Neutrophil (primary cell): ENCODE measurements around the gene OCIAD2.
A peak's percentile ranks its signal among the peaks of the same experiment; 100 is the strongest.

Source experiments
- H3K27ac ChIP-seq: fragments of 200-600 bp; sonication (generic); 2 replicates; pipeline ENCODE4 v1.5.1; 2016; ENCODE audit warnings: mild to moderate bottlenecking, moderate library complexity
- H3K27me3 ChIP-seq: fragments of 200-600 bp; sonication (generic); 2 replicates; pipeline ENCODE4 v1.6.0; 2016; ENCODE audit warnings: mild to moderate bottlenecking
- H3K36me3 ChIP-seq: fragments of 200-600 bp; sonication (generic); 2 replicates; pipeline ENCODE4 v1.5.1; 2017
- H3K4me1 ChIP-seq, 2 experiments: fragments of 200-600 bp in 1 of 2; sonication (generic) in 1 of 2; 1 replicate in 1 of 2; 2 replicates in 1 of 2; pipeline versions ENCODE4 v1.5.1 to v1.6.1; 2013 to 2016; ENCODE audit warnings: low read depth in 1 of 2, low read length in 1 of 2, mild to moderate bottlenecking in 1 of 2, moderate library complexity in 1 of 2; ENCODE audit not compliant: control insufficient read depth in 1 of 2, insufficient read depth in 1 of 2
- H3K4me3 ChIP-seq, 2 experiments: fragments of 200-600 bp in 1 of 2; sonication (generic) in 1 of 2; 1 replicate in 1 of 2; 2 replicates in 1 of 2; pipeline ENCODE4 v1.5.1; 2013 to 2016; ENCODE audit warnings: low read depth in 1 of 2, low read length in 1 of 2, mild to moderate bottlenecking in 1 of 2, moderate library complexity in 1 of 2
- H3K9me3 ChIP-seq: fragments of 200-600 bp; sonication (generic); 2 replicates; pipeline ENCODE4 v1.5.1; 2016
- TF ChIP-seq, protein P1 (sequence below): fragments of 200-600 bp; sonication (generic); IDR thresholded peaks from 2 replicates; pipeline ENCODE4 v1.5.1; 2016; ENCODE audit warnings: antibody characterized with exemption

Gene OCIAD2, protein sequence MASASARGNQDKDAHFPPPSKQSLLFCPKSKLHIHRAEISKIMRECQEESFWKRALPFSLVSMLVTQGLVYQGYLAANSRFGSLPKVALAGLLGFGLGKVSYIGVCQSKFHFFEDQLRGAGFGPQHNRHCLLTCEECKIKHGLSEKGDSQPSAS

DNA sequence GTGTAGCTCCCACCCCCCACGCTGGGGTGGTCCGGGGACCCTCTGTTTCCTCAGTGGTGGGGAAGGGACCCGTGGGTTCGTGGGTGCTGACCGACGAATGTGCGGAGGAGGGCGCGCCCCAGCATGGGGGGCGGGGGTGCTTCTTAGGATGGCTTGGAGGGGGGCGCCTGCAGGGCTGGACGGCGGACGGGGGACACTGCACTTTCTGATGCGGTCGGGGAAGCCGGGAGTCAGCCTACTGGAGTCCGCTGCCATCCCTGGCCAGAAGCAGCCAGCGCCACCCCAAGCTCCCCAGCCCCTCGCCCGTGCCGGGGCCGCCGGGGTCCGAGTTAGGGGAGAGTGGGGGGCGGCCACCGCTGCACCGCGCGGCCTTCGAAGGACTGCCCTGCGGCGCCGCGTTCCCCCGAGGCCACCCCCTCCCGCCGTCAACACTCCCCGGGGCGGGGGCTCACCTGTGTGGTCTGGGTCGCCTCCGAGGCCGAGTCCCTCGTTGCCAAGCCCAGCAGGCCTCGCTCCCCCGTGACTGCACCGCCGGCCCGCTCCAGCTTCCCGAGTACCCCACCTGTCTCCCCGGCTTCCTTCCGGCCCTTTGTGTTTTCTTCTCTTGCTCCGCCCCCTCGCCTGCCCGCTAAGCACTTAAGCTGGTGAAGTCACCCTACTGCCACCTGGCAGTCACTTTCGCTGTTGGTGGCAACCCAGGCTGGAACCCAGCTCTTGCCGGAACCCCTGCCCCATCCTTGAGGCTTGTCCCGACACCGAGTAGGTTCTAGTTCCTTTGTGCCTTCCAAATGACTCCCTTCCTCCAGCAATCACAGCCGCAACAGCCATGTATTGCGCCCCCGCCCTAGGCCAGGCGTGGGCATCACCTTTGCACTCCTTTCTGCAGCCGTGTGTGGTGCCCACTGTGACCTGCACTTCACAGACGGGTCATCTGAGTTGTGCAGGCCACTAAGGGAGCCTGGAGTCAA lies at the start of gene OCIAD2:
Gene OCIAD2 (minus strand): TSS at position 569 of the 968 bp plus-strand sequence. CDS start 2,225 bp downstream, outside the sequence.
- no peak within 1 kb of the TSS for H3K27ac ChIP-seq
- peaks cover 4 to 12% of the 10 kb centered on the region in 2 experiments for H3K4me1 ChIP-seq
- peak within 1 kb of the TSS; percentile 60 to 68 for H3K4me3 ChIP-seq
- no peaks in the 10 kb centered on the region for H3K36me3 ChIP-seq
- TF ChIP-seq, protein P1, sequence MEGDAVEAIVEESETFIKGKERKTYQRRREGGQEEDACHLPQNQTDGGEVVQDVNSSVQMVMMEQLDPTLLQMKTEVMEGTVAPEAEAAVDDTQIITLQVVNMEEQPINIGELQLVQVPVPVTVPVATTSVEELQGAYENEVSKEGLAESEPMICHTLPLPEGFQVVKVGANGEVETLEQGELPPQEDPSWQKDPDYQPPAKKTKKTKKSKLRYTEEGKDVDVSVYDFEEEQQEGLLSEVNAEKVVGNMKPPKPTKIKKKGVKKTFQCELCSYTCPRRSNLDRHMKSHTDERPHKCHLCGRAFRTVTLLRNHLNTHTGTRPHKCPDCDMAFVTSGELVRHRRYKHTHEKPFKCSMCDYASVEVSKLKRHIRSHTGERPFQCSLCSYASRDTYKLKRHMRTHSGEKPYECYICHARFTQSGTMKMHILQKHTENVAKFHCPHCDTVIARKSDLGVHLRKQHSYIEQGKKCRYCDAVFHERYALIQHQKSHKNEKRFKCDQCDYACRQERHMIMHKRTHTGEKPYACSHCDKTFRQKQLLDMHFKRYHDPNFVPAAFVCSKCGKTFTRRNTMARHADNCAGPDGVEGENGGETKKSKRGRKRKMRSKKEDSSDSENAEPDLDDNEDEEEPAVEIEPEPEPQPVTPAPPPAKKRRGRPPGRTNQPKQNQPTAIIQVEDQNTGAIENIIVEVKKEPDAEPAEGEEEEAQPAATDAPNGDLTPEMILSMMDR = no peak
- no peaks in the 10 kb centered on the region for H3K9me3 ChIP-seq
- peaks cover 18% of the 10 kb centered on the region for H3K27me3 ChIP-seq

DNA sequence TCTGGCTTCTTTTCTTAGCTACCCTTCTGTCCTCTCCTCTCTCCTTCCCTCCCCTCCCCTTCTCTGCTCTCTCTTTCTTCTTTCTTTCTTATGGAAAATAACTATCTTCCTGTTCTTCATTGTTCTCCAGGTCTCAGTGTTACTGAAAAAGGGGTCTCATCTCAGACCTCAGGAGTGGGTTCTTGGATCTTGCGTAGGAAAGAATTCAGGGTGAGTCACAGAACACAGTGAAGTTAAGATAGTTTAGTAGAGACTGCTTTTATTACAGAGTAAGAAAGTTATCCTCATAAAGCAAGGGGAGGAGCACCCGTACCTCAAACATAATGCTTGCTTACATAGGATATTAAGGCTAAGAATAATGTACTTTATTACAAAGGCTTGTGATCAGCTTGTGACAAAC lies 47.7 kb upstream of the OCIAD2 start:
- Histone ChIP-seq H3K9me3 (no peaks in the 10 kb centered on the region), H3K27me3 (no peaks in the 10 kb centered on the region), H3K36me3 (no peaks in the 10 kb centered on the region), H3K4me3 (no peak overlapping the region), H3K27ac (no peak overlapping the region), H3K4me1 (no peaks in the 10 kb centered on the region)
- TF ChIP-seq, protein P1 = no peak

DNA sequence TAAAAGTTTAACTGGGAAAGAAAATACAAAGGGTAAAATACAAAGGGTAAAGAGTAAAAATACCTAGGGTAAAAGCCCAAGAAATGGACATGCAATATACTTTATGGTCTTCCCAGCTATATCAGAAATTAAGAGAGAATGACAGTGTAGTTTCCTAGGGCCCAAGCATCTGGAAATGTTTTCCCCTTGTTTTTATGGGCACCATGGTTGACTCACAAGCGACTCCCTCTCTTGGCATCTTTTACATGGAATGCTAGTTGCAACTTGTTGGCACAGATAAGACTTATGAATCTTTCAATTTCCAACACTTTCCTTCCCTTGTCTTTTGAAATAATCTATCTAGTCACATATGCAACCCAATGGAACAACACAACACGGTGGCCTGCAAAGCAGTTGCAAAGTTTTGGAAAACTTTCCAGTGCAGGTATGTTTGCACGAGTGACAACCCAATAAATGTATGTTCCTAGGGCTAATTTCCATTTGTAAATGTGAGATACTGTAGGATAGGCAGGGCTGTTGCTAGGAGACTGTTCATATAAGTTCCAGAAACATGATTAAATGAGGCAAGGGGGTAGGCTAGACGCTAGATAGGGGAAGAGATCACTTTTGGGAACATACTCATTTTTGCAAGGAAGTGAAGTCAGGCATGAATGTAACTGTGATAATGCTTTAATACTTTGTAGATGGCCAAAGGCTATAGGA lies 43.1 kb upstream of the OCIAD2 start:
- Histone ChIP-seq H3K4me3 (no peak overlapping the region), H3K27me3 (no peaks in the 10 kb centered on the region), H3K9me3 (no peaks in the 10 kb centered on the region), H3K4me1 (no peaks in the 10 kb centered on the region), H3K27ac (no peak overlapping the region), H3K36me3 (no peaks in the 10 kb centered on the region)
- TF ChIP-seq, protein P1 = no peak

DNA sequence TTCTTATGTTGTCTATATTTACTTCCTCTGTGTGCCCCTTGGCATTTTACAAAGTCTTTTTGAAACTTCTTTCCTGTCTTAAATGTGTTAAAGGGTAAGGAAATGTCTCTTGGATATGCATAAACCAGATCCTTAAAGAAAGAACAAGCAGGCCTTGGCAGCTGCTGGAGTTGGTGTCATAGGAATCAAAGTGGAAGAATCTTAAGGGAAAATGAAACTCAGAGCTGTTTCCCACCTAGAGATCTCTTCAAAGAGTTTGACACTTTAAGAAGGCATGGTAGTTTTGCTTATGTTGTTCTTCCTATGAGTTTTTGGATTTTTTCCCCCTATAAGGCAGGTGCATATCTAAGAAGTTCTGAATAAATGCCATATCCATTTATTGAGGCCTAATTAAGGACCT lies 42.5 kb upstream of the OCIAD2 start:
- Histone ChIP-seq H3K4me1 (no peaks in the 10 kb centered on the region), H3K9me3 (no peaks in the 10 kb centered on the region), H3K4me3 (no peak overlapping the region), H3K27ac (no peak overlapping the region), H3K27me3 (no peaks in the 10 kb centered on the region), H3K36me3 (no peaks in the 10 kb centered on the region)
- TF ChIP-seq, protein P1 = no peak

DNA sequence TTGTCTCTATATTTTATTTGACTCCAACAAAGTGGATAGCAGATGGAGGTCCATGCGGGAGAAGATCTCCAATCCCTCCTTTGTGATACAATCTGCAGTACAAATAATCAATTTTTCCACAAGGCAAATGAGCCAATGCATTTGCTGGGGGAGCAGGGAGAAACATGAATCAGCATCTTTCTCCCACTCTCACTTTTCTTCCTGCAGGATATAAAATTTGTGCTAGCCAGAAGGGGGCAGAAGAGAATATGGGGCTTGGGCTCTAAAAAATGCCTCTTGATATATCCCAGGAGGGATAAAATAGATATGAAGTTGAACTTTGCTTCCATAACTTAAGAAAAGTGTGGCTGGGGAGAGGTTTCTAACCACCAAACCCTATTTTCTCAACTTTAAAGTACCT lies 41.2 kb upstream of the OCIAD2 start:
- H3K4me1 ChIP-seq = no peaks in the 10 kb centered on the region
- H3K9me3 ChIP-seq = no peaks in the 10 kb centered on the region
- TF ChIP-seq, protein P1 = no peak
- no peak overlapping the region for H3K4me3 ChIP-seq
- no peak overlapping the region for H3K27ac ChIP-seq
- no peaks in the 10 kb centered on the region for H3K27me3 ChIP-seq
- no peaks in the 10 kb centered on the region for H3K36me3 ChIP-seq
